H4 (cell line): ENCODE results near the gene APOL6. TPM values are rescaled to one million over a fixed set of nuclear protein-coding genes. Genes with fewer than 3 reads are reported as not detected.
A peak's percentile ranks its signal among the peaks of the same experiment; 100 is the strongest.
"Not testable (repeated sequence)": the region's sequence is repeated elsewhere in the genome, so short reads cannot be mapped to it uniquely, and the experiment has no call there.

Experiments
- DNase-seq: peaks from one replicate; pipeline ENCODE4 v3.0.0-alpha.2; 2015; ENCODE audit warnings: low spot score
- total RNA-seq: library from RNA; depleted of rRNA; stranded (reverse); fragments of >200 nt; shearing (Covaris generic); gene quantifications from 2 replicates; pipeline ENCODE4 v1.2.3, GENCODE V29; 2014

APOL6 gene
- total RNA-seq, 1 experiment from 2014 or later, result 14.9 TPM

DNA sequence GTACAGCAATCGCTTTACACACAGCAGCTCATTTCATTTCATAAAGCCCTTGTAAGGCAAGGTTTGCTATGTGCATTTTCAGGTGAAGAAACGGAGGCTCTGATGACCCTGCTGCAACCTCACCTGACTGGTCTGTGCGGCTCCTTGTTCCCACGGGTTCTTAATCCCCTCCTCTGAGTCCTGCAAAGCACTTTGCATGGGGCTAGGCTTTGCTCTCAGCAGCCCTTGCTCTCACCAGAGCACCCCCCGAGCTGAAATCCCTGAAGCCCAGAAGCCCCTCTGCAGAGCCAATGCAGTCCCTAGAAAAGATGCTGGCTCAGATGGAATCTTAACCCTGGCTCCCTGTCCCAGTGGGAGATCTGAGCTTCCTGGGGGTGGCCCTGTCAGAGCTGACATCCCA is 11.0 kb upstream of the APOL6 start:
- DNase-seq, result no peak

DNA sequence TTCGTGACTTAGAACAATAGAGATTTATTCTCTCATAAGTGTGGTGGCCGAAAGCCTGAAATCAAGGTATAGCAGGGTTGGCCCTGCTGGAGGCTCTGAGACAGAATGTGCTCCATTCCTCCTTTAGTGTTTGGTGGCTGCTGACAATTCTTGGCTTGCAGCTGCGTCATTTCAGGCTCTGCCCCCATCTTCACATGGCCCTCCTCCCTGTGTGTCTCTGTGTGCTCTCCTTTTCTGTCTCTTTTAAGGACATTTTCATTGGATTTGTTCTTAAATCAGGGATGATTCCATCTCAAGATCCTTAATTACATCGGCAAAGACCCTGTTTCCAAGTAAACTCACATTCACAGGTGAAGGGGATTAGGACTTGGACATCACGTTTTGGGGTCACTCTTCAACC is 10.2 kb upstream of the APOL6 start:
- no peak for DNase-seq

DNA sequence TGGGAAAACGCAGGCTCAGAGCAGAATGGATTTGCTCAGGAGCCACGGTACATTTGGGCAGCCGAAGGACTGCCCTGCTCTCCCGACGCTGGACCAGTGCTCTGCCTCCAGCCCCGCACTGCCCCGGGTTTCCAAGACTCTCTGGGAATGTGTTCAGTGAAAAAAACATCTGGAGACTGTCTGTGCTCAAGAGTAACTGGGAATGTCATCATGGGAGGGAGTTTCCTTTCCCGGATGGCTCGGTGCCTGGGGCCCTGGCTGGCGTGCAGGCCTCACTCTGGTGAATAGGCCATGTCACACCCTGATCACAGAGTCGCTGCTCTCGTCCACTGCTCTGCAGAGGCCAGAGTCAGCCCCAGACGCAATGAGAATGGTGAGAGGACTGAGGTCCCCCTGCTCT is 9.8 kb upstream of the APOL6 start:
- peak; percentile 39 for DNase-seq

DNA sequence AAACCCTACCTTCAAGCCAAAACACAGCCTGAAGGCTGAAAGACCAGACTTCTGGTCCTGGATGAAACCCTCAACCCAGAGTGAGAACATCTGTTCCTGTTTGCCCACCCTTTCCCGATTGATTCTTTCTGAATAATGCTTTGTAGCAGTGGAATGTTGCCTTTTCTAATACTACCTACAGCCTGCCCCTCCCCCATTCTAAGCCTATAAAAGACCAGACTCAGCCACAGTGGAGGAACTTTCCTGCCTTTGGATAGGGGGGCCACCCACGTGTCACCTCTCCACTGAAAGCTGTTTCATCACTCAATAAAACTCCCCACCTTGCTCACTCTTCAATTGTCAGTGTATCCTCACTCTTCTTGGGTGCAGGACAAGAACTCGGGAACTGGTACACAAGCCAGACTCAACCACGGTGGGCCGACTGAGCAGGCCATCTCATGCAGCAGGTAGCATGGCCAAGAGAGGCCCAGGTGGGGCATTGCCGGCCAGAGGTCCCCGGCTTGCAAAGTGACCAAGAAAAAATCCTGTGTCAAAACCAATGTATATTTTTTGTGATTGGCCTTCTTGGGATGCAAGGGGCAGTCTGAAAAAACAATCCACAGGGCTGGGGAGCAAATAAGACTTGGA is 6.6 kb upstream of the APOL6 start:
- no peak for DNase-seq

DNA sequence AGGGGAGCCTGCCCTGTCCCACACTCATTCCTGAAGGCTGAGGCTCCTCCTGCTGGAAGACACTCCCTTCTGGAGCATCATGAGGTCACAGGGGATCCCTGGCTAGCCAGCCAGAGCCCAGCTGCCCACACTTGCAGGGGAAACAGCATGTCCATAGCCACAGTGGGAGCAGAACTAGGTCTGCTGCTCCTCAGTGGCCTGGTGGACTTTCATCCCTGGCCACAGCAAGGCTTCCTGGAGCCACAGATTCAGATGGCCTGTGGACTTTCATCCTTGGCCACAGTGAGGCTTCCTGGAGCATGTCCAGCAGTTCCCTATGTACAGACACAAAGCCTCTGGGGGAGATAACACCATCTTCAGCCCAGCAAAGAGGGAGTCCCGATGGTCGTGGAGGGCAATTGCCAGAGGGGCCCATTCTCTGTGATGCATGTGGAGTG is 5.9 kb upstream of the APOL6 start:
- no peak for DNase-seq

DNA sequence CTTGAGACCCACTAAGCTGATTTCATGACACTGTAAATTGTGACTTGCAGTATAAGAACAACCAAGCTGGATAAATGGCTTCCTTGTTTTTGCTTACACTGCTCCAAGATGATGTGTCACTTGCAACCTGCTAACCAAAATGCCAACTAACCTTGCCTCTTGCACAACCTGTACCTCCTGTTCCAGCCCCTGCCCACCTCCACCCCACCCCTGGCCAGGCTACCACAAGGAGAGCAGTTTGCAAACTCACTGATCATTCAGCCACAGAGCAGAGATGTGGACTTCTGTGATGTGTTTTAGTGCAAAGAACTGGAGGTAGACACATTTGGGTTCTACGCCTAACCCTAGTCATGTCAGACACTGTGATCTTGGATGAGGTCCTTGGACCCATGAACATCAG is 4.3 kb upstream of the APOL6 start:
- DNase-seq, result no peak

DNA sequence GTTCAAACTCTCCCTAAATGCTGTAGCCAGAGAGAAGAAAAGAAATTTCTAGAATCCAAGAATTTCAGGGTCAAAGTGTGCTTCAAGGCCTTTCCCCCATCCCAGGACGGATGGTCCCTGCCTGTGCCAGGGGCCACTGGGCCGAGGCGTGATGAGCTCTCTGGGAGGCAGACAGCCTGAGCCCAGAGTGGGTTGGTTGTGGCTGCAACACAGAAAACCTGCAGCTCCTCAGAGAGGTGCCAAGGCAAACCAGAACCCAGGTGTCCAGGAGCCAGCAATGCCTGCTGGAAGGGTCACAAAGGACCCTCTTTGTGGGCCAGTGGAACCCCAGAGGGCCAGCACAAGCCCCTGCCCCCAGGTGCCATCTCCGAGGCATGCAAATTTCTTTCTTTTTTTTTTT is 2.6 kb upstream of the APOL6 start:
- DNase-seq, result no peak

DNA sequence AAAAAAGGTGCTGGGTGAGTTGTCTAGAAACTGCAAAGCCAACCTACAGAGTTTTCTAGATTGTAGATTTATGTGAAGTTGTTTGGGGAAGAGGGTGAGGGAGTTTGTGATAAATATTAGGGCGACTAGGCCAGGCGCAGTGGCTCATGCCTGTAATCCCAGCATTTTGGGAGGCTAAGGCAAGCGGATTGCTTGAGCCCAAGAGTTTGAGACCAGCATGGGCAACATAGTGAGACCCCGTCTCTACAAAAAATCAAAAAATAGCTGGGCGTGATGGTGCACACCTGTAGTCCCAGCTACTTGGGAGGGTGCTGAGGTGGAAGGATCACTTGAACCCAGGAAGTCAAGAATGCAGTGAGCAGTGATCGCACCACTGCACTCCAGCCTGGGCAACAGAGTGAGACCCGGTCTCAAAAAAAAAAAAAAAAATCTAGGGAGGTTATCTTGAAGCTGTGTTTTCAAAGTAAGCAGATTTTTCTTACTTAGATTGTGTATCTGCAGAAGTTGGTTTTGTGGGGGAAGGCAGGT is 844 bp downstream of the APOL6 start:
- DNase-seq, result no peak

DNA sequence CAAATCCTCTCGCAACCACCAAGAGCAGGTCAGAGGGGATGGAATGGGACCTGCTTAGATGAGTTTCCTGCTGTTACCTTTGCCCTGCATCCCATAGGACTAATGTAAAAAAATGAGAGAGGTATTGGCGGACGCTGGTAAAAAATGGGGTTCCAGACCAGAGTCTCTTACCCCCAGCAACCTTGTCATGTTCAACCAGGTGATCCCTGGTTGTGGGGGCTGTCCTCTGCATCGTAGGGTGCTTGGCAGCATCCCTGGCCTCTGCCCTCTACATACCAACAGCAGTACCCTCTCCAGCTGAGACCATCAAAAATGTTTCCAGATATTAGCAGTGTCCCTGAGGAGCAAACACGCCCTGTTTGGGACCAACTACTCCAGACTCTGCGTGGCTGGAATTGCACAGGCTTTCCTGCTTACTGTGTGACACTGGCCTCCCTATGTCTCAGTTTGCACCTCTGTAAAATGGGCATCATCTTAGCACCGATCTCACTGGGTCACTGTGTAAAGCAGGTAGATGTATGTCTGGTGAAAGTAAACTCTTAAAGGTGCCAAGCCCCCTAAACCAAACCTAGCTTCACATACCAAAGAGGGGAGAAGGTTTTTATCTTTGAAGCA is 1.5 kb downstream of the APOL6 start:
- no peak for DNase-seq

DNA sequence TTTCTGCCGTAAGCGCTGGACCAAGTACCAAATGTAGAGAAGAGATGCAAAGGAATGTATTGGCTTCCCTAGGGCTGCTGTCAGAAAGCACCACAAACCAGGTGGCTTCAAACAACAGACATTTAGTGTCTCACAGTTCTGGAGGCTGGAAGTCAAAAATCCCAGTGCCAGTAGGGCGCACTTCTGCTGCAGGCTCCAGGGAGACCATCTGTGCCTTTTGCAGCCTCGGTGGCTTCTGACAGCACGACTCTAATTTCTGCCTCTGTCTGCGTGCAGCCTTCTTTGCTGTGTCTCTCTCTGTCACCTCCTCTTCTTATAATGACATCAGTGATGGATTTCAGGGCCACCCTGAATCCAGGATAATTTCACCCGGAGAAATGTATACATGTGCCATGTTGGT is 2.8 kb downstream of the APOL6 start:
- DNase-seq, result no peak

DNA sequence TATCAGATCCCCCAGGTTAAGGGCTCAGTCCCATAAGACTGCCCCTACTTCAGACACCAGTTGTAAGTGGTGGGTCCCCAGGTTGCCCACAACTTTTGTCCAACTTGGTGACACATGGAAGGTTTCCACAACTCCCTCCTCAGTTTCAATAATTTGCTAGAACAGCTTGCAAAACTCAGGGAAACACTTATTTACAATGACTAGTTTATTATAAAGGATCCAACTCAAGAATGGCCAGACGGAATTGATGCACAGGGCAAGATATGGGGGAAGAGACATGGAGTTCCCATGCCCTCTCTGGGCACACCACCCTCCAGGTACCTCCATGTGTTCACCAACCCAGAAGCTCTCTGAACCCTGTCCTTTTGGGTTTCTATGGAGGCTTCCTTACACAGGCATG is 5.6 kb downstream of the APOL6 start:
- no peak for DNase-seq

DNA sequence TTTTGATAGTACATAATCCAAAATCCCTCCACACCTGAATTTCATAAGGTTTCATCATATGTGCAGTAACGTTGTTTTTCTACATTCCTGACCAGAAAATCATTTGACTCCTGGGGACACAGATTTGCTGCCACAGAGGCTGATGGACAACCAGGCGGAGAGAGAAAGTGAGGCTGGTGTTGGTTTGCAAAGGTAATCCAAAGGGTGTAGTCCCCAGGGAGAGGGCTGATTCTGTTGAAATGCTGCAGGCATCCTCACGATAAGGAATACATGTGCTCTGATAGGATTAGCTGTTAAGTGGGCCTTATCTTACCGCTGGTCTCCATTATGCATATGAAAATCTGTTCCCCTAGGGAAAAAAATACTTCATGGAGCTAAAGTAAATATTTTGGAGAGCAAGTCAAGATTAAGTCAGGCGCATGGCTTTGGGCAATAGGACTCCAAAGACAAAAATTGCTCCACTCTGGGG is 8.1 kb downstream of the APOL6 start:
- DNase-seq, result no peak

DNA sequence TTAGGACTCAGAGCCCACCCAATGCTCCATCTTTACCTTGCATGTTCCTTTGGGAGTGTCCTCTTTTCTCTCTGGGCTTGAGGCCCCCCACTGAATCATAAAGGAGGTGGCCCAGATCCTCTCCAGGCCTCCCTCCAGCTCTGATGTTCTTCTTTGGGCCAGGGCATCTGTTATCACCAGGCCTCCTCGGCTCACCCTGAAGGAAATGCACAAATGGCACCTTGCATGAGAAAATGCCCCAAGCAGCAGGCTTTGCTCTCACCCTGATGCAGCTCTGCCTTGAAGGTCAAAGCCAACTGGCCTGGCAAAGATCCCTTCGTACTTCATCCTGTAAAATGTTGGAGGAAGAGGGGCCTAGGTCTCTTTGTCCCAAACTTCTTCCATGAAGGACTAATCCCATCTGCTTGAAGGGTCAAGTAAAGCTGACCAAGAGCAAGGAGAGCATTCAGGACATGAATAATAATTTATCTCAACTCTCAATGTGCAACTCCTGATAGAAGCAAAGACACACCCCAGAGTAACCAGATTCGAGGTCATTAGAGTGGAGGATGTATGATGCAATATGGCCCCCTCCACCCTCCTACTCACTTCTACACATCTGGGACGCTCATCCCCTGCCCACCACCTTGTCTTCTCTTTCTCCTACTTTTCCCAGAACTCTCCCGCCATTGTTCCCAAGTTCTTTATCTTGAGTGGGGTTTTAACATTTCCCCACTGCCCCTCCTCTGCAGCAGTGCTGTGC is 9.5 kb downstream of the APOL6 start:
- no peak for DNase-seq

DNA sequence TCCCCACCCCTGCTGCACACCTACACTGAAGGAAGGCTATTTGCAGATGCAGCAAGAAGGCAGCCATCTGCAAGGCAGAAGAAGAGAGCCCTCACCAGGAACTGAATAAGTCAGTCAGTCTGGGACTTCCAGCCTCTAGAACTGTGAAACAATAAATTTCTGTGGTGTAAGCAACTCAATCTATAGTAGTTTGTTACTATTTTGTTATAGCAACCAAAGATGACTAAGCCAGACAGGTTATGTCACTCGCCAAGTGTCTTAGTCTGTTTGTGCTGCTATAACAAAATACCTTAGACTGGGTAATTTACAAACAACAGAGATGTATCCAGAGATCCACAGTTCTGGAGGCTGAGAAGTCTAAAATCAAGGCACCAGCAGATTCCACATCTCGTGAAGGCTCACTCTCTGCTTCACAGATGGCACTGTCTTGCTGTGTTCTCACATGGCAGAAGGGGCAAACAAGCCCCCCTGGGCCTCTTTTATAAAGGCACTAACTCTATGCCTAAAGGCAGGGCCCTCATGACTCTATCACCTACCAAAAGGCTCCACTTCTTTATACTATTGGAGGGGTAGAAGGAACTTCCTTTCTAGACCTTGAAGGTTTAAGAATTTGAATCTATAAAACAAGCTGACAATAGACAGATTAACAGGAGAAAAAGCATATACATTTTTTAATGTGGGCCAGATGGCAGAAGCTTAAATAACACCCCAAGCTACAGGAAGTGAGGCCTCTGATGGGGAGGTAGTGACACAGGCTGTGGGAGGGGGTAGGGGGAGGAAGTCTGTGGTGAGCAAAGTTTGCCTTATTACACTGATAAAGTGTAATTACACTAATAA is 12.3 kb downstream of the APOL6 start:
- no peak for DNase-seq

DNA sequence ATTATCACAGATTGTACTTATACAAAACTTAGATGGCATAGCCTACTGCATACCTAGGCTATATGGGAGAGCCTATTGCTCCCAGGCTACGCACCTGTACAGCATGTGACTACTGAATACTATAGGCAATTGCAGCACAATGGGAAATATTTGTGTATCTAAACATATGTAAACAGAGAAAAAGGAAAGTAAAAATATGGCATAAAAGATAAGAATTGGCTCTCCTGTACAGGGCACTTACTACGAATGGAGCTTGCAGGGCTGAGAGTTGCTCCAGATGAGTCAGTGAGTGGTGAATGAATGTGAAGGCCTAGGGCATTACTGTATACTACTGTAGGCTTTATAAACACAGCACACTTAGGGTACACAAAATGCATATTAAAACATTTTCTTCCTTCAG is 13.2 kb downstream of the APOL6 start:
- DNase-seq, result no peak

DNA sequence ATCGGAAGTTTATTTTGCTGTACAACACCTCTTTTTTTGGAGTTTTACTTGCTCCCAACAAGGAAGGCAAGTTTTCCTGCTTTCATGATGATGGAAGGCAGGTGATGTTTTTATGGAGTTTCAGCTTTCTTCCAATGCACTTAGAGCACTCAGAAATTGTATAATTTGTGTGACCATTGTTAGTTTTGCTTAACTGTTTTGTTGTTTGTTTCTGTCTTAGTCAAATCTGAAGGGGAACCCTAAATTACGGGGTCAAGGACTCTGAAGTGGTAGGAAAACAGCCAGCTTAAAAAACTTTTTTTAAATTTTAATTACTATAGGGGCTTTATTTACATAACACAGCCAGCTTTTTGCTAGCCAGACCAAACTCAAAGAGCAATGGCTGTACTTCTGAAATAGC is 14.7 kb downstream of the APOL6 start:
- DNase-seq, result no peak

DNA sequence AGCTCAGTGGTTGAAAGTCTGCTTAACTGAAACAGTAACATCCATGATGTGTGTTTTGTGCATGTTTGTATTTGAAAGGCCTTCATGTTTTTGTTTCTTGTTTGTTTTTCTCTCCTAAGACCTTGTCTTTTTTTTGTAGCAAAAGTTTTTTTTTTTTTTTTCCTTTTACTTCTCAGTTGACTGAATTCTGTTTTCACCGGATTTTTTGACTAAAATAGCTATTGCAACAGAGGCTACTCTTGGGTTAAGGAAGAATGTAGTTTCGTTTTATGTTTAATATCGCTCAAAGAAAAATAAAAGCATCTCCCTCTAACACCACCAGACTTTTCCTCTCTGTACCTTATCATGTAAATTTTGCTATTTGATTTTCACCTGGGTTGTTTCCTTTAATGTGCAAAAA is 15.1 kb downstream of the APOL6 start:
- DNase-seq, result no peak

DNA sequence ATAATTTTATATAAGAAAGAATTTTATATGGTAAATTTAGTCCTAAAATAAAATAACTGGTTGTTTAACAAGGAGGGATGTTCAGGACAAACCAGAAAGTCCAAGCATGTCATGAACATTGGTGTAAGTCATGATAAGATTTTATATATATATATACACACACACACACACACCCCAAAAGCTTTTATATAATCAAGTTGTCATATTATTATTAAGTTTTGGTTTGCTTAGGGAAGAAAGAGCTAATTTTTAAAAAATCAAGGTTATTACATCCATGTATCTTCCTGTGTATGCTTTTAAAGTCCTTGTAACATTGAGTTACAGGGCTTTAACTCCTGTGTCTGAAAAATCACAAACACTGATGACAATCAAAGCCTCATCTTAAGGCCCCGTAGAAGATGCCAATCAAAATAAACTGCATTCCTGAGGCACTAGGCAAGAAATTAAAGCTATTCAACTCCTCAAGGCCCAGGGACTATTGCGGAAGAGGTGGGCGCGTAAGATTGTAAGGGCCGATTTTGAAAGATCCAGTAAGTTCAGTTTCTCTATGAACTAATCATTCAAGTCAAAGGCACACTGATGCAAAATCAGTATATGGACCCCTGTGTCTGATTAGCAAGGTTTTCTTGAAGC is 16.8 kb downstream of the APOL6 start:
- no peak for DNase-seq

DNA sequence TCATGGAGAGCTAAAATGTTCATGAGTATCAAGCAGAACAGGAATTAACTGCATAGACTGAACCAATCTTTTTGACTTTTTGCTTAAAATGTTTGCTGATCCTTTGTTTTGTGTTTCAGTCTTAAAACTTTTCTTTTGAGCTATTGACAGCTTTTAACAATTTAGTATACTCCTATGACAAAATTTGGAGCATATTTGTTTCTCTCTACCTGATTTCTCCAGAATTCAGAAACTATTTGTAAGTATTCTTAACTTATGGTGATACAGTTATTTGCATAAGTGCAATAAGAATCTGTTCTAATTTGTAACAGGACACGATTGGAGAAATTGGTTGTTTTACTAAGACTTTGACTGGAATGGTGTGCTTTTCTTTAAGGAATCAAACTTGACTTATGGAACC is 18.5 kb downstream of the APOL6 start:
- DNase-seq, result not testable (repeated sequence)

DNA sequence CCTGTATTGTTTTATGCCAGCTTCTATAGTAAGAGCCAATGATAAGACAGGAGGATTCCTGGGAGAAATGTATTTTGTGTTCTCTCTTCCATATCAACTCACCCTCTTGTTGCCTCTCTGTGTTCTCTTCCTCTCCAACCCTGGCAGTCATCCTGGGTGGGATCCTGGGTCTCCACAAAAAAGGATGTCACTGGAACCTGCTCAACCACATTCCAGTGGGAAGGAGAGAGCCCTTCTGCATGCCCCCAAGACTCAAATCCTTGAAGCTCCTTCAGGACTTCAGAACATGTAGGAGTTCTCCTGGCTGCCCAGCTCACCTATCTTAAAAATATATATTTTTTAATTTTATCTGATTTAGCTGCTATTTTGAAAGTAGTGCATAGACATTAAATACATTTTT is 26.1 kb downstream of the APOL6 start:
- DNase-seq, result no peak

DNA sequence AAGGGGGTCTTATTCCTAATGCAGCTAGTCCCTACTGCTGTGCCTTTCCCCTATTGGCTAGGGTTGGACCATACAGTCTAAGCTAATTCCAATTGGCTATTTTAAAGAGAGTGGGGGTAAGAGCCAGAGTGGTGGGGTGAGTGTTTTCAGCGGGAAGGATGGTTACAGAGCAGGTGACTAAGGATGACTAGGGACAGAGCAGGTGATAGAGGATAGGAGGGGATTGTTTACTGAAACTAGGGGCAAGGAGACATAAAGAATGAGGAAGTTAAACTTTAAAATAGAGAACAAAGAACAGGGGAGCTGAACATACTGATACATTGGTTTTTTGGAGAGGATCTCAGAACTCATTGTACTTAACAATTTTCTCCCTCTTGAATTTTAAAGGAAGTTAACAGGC is 27.8 kb downstream of the APOL6 start:
- DNase-seq, result not testable (repeated sequence)
